GM15510 (cell line): ENCODE measurements around the gene IGDCC3.

Source experiments
- POLR2A ChIP-seq: IDR thresholded peaks from 3 replicates; pipeline ENCODE4 v1.6.1; 2011; ENCODE audit warnings: borderline replicate concordance; ENCODE audit not compliant: insufficient read length; ENCODE audit errors: extremely low read depth

The IGDCC3 gene

GRCh38 chr15:65396283-65396964, 18.6 kb upstream of the IGDCC3 start:
- no peak for TF ChIP-seq POLR2A

GRCh38 chr15:65395567-65396202, 17.9 kb upstream of the IGDCC3 start:
- no peak for TF ChIP-seq POLR2A

- no peak for TF ChIP-seq POLR2A
Measured at GRCh38 chr15:65394936-65395335, 17.1 kb upstream of the IGDCC3 start.

GRCh38 chr15:65394280-65394789, 16.5 kb upstream of the IGDCC3 start:
- TF ChIP-seq POLR2A, result no peak

GRCh38 chr15:65393557-65393956, 15.8 kb upstream of the IGDCC3 start:
- TF ChIP-seq POLR2A, result no peak

- TF ChIP-seq POLR2A, result no peak
Measured at GRCh38 chr15:65393091-65393490, 15.3 kb upstream of the IGDCC3 start.

GRCh38 chr15:65392368-65392767, 14.6 kb upstream of the IGDCC3 start:
- no peak for TF ChIP-seq POLR2A

GRCh38 chr15:65391732-65392131, 13.9 kb upstream of the IGDCC3 start:
- no peak for TF ChIP-seq POLR2A

GRCh38 chr15:65390447-65390846, 12.6 kb upstream of the IGDCC3 start:
- TF ChIP-seq POLR2A, result no peak

GRCh38 chr15:65389226-65389625, 11.4 kb upstream of the IGDCC3 start:
- TF ChIP-seq POLR2A, result no peak

- TF ChIP-seq POLR2A, result no peak
Measured at GRCh38 chr15:65388306-65389080, 10.7 kb upstream of the IGDCC3 start.

- TF ChIP-seq POLR2A, result no peak
Measured at GRCh38 chr15:65386886-65387285, 9.1 kb upstream of the IGDCC3 start.

- no peak for TF ChIP-seq POLR2A
Measured at GRCh38 chr15:65386376-65386775, 8.6 kb upstream of the IGDCC3 start.

- no peak for TF ChIP-seq POLR2A
Measured at GRCh38 chr15:65385870-65386258, 8.1 kb upstream of the IGDCC3 start.
